HG03066 (cell line): ENCODE results near the gene FAM229A.
A peak's percentile ranks its signal among the peaks of the same experiment; 100 is the strongest.
"Not testable (repeated sequence)": the region's sequence is repeated elsewhere in the genome, so short reads cannot be mapped to it uniquely, and the experiment has no call there.

Experiments
- ATAC-seq: cut with Tn5 transposase; IDR thresholded peaks from one replicate; pipeline ENCODE4 v1.9.1; 2021; ENCODE audit warnings: low read depth; ENCODE audit not compliant: unreplicated experiment

Gene FAM229A

DNA sequence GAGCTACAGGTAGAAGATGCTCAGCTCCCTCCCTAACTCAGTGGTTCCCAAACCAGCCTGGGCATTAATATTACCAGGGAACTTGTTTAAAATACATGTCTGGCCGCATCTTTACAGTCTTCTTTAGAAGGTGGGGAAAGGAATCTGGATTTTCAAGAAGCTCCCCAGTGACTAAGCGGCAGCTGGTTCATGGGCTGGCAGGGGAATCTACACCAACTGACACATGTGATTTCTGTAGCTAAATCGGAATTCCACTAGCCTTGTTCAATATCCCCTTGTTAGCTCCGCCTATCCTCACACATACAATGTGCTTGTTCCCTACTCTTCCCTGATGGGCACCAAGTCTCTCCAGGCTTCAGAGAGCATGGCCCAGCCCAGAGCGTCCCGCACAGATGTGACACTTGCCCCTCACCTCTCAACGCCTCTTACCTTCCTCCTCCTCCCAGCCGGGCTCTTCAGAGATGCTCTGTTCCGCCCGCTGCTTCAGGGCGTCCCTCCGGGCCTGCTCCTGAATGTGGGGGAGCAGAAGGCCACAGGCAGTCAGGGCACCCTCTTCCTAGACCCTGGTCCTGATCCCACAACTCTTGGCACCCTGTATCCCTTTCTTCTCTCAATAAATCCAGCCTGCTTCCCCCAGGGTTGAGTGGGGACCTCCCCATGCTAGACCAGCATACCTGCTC lies 15.4 kb upstream of the FAM229A start:
- ATAC-seq = no peak

DNA sequence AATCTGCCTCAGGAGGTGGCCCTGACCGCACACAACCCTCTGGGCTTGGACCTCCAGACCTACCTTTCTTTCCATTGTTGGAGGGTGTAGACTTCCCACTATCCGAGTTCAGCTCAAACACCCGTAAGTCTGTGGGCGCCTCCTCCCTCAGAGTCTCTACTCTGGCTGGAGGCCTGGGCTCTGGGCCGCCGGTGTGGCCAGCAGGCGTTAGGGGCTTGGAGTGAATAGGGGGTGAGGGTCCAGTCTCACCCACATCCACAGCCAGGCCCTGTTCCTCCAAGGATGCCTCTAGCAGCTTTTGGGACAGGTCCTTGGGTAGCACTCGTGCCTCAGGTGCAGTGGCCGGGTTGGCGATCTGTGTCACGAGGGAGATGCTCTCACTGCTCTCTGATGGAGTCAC lies 13.9 kb upstream of the FAM229A start:
- no peak for ATAC-seq

DNA sequence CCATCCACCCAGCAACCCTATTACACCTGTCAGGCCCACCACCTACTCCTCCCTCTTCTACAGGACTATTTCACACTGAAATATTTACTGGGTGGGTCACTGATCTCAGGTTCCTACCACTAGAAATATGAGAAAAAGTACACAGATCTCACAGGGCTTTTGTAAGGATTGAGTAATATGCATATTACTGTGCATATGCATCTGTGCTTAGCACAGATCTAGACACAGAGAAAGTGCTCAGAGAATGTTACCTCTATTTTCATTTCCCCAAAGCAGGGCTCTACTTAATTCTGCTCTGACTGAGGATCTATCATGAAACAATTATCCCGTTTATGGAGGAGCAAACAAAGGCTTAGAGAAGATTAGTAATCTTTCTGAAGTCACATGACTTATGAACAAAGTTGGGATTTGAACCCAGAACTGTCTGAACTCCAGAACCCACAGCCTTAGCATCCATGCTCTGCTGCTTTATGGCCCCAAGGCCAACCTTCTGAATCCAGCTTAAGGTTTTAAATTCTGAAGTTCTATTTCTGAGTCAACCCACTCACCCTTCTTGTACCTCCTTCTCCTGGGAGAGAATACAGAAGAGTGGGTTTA lies 11.8 kb upstream of the FAM229A start:
- no peak for ATAC-seq

DNA sequence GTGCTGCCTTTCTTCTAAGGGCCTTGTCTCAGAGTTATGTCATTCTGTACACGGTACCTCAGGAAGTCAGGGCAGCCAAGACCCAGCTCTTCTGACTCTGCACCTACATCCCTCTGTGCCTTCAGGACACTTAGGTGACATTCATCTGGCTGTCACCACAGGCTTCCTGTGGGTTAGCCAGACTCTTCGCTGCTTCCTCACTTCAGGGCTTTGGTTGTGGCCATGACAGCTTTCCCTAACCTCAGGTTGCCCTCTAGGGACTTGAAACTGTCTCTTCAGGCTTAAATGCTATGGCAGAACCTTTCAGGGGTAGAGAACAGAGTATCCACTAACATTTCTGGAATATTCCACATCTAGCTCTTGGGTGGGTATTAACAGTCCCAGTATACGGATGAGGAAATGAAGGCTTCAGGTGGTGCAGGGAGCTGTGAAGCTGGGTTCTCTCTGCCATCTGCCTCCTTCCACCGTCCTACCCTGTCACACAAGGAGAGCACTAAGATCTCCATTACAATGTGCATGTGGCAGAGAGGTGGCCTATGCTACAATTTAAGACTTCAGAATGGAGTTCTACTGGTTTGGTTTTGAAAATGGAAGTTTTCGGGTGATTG lies 10.0 kb upstream of the FAM229A start:
- ATAC-seq = no peak

DNA sequence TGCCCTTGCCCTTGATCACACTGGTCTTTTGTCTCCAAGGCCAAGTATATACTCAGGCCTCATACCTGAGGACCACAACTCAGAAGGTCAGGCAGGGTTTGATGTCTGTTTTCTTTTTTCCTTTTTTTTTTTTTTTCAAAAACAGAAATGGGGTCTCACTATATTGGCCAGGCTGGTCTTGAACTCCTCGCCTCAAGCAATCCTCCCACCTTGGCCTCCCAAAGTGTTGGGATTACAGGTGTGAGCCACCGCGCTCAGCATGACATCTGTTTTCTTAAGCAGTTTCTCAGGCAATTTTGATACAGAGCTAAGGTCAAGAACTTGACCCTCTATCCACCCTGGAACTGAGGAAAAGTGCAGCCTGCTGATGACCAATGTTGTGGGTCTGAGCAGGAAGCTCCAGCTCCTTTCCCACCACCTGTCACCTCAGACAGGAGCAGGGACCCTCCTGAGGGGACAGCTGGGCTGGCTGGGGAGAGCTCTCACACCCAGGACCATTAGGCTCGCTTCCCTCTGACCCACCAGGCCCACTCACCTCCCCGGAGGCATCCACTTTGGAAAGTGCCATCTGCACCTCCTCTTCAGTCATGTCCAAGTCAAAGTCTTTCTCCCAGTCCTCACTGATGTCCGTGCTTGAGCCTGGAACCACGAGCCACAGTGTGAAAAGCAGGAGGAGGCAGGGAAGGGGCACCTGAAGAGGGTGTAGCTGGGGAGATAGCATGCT lies 5.8 kb upstream of the FAM229A start:
- ATAC-seq = no peak

DNA sequence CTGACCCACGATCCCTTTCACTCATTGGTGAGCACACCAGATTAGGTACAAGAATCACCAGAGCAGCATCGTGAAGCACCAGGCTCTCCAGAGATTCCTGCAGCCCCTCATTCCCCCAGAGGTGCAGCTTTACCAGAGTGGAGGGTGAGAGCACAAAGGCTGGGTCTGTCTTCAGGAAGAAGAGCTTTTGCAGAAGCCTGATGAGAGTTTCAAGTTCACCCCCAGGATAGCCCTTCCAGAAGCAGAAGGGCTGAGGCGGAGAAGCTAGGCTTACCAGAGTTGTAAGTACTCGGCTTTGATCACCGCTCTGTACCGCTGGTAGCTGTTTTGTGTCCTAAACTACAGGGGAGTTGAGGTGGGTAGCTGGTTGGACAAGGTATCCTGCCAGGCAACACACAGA lies 3.2 kb upstream of the FAM229A start:
- no peak for ATAC-seq

DNA sequence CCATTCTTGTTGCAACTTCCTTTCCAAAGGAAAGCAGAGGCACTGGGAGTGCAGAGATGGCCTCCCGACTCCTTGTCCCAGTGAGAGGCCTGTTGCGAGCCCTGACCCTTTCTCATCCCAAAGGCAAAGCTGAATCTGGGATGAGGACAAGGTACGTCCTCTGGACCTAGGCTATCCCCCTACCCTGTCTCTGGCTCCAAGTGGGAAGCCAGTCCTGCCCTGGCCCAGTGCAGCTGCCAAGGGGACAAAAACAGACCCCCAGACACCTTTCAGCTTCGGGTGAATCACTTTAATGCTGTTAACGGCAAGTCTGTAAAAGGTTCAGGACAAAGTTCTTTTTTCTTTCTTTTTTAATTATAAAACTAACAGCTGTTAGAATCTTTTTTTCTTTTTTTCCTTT lies 2.6 kb upstream of the FAM229A start:
- ATAC-seq = no peak

DNA sequence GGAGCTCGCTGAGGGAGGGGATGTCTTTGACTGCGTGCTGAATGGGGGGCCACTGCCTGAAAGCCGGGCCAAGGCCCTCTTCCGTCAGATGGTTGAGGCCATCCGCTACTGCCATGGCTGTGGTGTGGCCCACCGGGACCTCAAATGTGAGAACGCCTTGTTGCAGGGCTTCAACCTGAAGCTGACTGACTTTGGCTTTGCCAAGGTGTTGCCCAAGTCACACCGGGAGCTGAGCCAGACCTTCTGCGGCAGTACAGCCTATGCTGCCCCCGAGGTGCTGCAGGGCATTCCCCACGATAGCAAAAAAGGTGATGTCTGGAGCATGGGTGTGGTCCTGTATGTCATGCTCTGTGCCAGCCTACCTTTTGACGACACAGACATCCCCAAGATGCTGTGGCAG lies 1.4 kb upstream of the FAM229A start:
- ATAC-seq = no peak

DNA sequence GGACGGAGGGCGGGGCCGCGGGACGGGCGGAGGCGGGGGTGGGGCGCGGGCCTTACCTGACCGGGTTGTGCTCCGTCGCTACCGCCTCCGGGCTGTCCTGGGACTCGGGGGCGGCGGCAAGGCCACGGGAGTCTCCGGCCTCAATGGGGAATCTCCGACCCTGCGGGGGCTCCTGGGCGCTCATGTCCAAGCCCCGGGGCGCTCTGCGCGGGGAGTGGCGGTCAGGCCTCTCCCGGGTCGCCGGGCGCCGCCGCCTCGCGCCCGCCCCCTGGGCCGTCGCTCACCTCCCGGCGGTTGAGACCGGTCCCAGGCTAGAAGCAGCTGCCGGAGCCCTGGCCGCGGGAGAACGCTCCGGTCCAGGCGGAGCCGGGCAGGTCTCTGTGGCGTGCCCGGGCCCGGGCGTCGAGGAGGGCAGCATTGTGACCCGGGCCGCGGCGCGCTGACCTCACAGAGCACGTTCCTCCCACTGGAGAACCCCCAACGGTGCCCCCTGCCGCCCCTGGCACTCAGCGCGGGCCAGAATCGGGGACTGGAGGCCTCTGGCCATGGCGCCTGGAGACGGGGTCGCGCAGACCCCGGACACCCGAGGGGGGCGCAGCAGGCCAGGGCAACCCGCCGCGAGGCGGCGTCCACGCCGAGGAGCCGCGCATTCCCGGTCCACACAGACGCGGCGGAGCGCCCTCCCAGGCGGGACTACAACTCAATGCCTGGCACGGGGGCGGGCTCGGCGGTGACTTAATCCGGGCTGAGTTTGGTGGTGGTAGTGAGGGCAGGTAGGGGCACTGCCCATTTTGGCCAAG lies 411 bp downstream of the FAM229A start:
- ATAC-seq = no peak

DNA sequence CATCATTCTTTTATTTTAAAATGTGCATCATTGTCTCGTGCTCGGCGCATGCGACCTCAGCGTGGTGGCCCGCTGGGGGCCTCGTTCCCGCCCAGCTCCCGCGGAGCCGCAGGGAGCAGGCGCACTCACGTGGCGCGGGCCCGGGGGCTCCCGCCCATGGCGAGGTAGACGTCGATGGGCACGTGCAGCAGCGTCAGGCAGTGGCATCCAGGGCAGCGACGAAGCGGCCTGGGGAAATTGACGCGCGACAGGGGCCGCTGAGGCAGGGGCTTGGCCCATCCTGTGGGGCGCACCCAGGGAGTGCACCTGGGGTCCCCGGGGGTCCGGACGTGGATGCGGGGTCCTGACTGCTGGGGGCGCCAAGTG lies 994 bp downstream of the FAM229A start:
- ATAC-seq = no peak

DNA sequence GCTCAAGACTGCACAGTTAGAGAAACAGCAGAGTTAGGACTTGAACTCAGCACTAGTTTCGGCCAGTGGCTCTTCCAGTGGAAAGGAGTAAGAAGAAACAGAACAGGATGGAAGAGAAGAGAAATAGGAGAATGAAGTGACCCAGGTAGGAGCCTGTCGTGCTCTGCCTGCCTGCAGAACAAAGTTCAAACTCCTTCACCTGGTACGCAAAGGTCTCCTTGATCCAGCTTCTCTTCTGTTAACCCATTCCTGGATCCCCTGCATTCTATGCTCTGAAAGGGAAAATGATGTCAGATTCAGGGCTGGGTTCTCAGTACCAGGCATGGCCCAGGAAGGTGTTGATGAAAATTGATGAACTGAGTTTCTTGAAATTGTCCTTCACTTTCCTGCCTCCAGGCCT lies 3.9 kb downstream of the FAM229A start:
- no peak for ATAC-seq

DNA sequence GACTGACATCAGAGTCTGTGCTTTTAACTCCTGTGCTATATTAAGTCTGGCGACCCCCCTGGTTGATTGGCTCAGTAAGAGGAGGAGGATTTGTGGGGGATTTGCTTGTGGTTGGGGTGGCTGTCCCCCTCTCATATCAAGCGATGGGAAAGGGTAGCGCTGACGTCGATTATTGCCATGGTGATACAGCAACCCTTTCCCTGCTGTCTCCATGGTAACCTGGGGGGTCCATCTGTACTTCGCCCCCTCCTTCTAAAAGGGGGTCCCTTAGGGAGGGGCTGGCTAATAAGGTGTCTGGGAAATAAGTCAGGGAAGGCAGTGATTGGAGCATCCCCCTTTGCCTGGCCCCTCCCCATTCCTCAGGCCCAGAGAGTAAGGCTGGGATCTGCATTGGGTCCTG lies 4.7 kb downstream of the FAM229A start:
- no peak for ATAC-seq

DNA sequence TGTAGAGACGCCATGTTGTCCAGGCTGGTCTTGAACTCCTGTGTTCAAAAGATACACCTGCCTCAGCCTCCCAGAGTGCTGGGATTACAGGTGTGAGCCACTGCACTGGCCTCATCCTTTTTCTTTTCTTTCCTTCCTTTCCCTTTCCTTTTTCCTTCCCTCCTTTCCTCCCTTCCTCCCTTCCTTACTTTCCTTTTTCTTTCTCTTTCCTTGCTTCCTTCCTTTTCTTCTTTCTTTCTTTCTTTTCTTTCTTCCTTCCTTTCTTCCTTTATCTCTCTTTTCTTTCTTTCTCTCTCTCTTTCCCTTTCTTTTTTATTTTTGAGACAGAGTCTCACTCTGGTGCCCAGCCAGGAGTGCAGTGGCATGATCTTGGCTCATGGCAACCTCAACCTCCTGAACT lies 5.8 kb downstream of the FAM229A start:
- ATAC-seq = no peak

DNA sequence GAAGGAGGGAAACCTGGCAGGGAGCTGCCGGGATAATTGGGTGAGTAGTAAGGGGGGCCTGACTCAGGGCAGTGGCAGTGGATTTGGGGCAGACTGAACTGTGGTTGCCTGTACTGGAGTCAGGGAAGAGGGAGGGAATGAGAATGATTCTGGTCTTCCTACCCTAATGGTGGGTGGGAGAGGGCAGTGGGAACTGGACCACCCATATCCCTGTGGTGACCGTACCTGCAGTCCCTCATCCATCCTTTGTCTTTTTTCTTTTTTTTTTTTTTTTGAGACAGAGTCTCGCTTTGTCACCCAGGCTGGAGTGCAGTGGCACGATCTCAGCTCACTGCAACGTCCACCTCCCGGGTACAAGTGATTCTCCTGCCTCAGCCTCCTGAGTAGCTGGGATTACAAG lies 6.5 kb downstream of the FAM229A start:
- ATAC-seq = not testable (repeated sequence)

DNA sequence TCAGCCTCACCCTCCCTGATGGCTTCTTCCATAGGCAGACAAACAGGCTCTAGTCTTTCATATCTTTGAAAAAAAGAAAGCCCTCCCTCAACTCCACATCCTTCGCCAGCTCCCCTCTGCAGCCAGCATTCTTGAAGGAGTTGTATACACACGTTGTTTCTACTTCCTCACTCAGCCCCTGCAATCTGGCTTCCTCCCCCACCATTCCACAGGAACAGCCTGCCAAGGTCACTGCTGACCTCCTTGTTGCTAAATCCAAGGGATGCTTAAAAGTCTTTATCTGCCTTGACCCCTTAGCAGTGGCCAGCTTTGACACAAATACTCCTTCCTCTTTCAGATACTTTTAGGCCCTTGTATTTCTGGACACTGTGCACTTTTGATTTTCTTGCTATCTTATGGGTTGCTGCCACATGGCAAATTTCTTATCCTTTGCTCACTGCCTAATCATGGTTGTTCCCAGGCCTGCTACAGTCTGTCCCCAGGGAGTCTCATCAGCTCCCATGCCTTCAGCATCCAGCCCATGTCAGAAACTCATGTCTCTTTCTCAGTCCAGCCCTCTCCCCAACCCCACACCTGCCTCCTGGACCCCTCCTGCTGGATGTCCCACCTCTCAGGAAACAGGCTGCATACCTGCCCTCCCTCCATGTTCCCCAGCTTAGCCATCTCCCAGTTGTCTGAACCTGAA lies 8.3 kb downstream of the FAM229A start:
- no peak for ATAC-seq

DNA sequence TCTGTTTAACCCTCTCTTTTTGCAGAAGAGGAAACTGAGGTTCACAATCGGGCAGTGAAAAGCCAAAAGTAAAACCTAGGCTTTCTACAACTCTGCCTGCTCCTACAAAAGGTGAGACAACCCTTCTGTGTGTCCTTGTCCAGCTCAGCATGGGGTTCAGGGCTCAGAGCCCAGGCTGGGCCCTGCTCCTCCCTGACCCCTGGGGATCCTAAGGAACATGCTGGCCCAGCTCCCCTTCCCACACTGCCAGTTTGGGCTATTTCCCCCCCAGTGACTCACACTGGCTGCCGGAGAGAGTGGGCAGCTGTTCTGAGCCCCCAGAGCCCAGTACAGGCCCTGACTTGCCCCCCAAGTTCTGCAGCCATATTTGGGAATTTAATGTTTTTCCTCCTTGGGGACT lies 8.9 kb downstream of the FAM229A start:
- ATAC-seq = no peak

DNA sequence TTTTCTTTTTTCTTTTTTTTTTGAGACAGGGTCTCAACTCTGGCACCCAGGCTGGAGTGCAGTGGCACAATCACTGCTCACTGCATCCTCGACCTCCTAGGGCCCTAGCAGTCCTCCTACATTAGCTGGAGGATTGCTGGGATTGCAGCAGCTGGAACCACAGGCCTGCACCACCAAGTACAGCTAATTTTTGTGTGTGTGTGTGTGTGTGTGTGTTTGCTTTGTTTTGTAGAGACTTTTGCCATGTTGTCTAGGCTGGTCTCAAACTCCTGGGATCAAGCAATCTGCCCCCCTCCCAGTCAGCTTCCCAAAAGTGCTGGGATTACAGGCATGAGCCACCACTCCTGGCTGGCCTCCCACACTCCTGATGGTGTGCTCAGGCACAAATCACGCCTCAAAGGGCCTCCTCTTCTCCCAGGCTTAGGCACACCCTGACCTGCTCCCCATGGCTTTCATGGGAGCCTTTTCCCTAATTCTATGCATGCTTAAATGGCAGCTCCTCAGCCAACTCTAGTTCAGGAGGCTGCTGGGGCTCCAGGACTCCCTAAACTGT lies 9.4 kb downstream of the FAM229A start:
- no peak for ATAC-seq

DNA sequence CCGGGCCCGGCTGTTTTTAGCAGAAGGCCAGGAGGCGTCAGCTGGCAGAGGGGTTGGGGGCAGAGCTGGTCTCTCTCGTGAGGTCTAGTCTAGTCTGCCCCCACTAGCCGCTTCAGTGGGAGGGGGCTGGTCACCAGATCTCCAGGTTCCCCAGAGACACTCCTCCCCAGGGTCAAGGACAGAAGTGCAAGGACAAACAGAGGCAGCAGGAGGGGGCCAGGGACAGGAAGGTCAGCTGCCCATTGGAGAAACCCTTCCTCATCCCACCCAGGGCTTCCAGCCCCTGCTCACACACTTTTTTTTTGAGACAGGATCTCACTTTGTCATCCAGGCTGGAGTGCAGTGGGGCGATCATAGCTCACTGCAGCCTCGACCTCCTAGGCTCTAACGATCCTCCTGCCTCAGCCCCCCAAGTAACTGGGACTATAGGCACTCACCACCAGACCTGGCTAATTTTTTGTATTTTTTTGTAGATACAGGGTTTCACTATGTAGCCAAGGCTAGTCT lies 10.0 kb downstream of the FAM229A start:
- ATAC-seq = no peak

DNA sequence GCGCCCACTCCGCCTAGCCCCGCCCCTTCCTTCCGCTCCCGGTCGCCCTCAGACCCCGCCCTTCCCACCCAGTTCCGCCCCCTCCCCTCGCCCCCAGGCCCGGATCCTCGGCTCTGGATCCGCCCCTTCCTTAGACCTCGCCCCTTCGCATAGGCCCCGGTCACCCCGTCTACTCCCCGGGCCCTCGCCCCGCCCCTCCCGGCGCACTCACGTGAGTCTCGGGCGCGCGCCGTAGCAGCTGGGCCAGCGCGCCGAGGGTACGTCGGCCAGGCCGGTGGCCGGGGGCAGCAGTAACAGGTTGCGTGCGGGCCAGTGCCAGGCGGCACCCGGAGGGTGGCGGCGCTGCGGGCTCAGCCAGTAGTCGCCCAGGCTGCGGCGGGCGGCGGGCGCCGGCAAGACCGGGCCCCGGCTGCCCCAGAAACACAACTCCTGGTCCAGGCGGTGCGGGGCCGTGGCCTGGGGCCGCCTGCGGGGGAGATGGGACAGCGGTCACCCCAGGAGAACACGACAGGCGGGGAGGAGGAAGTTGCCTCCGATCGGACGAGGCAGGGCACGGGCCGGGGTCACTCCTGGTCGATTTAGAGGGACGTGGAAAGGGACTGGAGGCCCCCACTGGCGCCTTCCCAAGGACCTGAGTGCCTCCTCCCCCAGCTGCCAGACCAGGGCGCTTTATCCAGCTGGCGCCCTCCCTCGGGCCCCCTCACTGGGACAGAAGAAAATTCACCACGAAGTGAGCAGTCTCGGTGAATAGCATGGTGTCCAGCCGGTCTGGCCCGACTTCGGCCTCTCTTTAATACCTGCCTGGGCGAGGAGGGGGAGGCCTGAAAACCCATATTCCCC lies 10.7 kb downstream of the FAM229A start:
- ATAC-seq = peak; percentile 81
